PC-3 (cell line): Measurements from ENCODE around the gene CLNK.

Source experiments
- CTCF ChIP-seq: fragments of 300-600 bp; sonication (generic); conservative IDR thresholded peaks from 2 replicates; pipeline ENCODE4 v1.5.1; 2017; ENCODE audit warnings: antibody characterized with exemption, low read depth, mild to moderate bottlenecking, low read length
- EZH2 ChIP-seq: fragments of 300-600 bp; sonication (generic); IDR thresholded peaks from one replicate; pipeline ENCODE4 v1.6.1; 2017; ENCODE audit warnings: antibody characterized with exemption, mild to moderate bottlenecking, low read length; ENCODE audit not compliant: unreplicated experiment
- EZH2phosphoT487 ChIP-seq: fragments of 300-600 bp; sonication (generic); IDR thresholded peaks from 2 replicates; pipeline ENCODE4 v1.6.1; 2018; ENCODE audit warnings: mild to moderate bottlenecking, antibody characterized with exemption, low read length, borderline replicate concordance

GRCh38 chr4:10690185-10690907 is 5.8 kb upstream of the CLNK start:
- TF ChIP-seq EZH2 (no peak), CTCF (no peak), EZH2phosphoT487 (no peak)
